KG1 (cell line): ENCODE data around the gene SLC49A3.
"Not testable (repeated sequence)": the region's sequence is repeated elsewhere in the genome, so short reads cannot be mapped to it uniquely, and the experiment has no call there.

Experiments used
- DNase-seq: peaks from one replicate; lab custom pipeline; 2025; lab: John Stamatoyannopoulos, UW

The SLC49A3 gene

DNA sequence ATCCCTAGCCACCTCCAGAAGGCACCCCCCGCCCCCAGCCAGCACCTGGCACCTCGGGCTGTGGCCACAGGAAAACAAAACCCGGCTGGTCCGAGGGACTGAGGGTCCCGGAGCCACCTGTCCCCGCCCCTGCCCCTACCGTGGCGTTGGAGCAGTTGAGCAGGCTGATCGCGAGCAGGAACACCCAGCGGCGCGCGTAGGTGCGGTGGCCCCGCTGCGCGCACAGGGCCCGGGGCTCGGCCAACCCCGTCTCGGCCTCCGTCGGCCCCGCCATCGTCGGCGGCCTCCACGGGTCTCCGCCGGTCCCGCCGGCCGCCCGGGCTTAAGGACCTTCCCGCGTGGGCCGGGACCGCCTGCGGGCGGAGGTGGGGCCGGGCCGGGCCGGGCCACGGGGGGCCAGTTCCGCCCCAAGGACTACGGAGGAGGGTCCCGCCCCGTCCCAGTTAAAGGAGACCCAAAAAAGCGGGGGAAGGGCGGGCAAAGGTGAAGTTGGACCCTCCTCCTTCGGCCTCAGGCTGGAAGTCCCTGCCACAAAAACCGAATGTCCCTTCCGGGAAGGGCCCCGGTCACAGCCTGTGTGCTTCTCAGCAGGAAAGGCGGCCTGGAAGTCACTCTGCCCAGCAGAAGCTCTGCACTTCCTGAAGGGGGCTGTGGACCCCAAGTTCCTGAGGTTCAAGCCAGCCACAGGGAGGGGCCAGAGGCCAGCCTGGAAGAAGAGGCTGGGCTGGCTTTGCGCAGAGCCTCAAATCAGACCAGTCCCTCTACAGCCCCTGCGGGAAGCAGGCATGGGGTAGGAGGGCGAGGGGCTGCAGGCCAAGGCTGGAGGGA, at the start of gene SLC49A3:
TSS of gene SLC49A3 (minus strand) at position 298 of the 828 bp plus-strand sequence. CDS start at position 274, 24 bp downstream.
- no peak for DNase-seq

GRCh38 chr4:736561-736960, 47.6 kb upstream of the SLC49A3 start:
- not testable (repeated sequence) for DNase-seq

GRCh38 chr4:735583-735982, 46.6 kb upstream of the SLC49A3 start:
- DNase-seq = no peak

DNA sequence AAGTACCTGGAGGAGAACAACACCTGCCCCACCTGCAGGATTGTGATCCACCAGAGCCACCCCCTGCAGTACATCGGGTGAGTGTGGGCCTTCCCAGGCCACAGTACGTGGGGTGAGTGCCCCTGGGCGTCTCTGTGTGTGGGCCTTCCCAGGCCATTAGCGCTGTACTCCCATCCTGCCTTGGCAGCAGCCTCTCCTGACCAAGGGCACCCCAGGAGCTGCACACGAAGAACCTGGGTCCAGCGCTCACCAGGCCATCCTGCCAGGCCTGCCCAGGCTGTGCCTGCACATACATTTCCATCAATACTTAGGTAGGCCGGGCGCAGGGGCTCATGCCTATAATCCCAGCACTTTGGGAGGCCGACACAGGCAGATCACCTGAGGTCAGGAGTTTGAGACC, 46.0 kb upstream of the SLC49A3 start:
- no peak for DNase-seq

GRCh38 chr4:734075-734474, 45.1 kb upstream of the SLC49A3 start:
- DNase-seq = no peak

GRCh38 chr4:733631-733980, 44.7 kb upstream of the SLC49A3 start:
- no peak for DNase-seq

DNA sequence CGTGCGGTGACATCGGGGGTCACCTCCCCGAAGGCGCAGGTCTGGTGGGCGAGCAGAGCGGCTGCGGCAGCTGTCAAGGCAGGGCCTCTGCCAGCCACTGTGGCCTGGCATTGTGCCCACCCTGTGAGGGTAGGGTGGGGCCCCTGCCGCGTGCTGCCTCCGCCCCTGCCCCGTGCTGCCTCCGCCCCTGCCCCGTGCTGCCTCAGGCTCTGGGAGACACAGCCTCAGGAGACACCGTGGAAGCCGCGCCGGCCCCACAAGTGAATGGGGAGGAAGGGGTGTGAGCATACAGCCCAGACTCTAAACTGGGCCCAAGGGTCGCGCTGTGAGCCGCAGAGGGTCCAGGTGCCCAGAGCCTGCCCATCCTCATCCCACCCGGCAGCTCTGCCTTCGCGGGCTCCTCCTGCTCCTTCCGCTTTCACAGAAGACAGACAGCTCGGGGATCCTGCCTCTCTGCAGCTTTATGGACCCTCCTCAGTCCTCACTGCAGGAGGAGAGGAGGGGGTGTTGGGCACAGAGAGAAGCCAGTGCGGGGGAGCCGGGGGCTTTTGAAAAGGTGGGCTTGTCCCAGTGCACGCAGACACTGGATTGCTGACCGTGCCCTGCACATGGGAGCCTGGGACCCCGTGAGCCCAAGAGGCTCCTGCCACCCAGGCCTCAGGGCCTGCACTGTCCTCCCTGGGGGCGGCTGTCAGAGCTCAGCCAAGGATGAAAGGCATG, 44.1 kb upstream of the SLC49A3 start:
- no peak for DNase-seq

GRCh38 chr4:732486-732885, 43.5 kb upstream of the SLC49A3 start:
- no peak for DNase-seq

- not testable (repeated sequence) for DNase-seq
These were observed 43.0 kb upstream of the SLC49A3 start for GRCh38 chr4:731954-732353.

DNA sequence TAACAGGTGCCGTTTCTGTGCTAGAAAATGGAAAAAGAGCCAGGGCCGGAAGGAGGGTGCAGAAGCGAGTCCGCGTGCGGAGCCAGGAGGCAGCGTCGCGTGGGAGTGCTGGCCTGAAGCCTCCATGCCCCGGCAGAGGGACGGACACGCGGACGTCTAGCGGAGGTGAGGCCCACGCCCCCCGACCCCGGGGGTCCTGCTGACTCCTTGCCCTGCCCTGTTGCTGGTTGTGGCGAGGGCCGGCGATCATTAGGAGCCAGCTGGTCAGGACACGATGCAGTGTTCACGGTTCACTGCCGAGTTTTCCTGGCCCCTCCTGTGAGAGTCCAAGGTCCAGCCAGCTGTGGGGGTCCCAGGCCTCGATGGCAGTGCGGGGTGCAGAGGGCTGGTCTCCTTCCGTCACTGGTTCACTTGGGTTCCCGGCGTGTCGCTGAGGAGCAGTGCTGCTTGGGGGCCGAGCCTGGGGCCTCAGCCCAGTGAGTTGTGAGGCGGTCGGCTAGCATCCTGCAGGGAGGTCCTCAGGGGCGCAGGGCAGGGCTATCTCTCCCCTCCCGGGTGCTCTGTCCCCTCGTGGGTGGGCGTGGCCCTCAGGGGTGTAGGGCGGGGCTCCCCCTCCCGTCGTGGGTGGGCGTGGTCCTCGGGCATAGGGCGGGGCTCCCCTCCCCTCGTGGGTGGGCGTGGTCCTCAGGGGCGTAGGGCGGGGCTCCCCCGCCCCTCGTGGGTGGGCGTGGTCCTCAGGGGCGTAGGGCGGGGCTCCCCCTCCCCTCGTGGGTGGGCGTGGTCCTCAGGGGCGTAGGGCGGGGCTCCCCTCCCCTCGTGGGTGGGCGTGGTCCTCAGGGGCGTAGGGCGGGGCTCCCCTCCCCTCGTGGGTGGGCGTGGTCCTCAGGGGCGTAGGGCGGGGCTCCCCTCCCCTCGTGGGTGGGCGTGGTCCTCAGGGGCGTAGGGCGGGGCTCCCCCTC, 42.3 kb upstream of the SLC49A3 start:
- not testable (repeated sequence) for DNase-seq

DNA sequence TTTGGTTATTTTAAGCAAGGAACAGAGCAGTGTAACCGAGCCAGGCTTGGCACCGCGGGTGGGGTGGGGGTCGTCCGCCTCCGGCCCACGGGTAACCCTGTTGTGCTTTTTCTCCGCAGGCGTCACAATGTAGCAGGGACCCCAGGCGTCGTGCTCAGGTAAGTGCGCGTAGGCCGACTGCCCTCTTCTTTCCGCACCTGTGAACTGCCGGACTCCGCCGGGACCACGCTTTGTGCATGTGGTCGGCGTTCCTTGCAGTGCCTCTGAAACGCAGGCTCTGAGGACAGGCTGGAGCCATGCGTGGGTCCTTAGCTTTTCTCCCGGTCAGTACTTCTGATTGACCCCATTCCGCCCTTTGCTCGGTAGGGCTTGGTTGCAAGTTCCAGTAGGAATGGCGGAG, 41.6 kb upstream of the SLC49A3 start:
- DNase-seq = no peak

DNA sequence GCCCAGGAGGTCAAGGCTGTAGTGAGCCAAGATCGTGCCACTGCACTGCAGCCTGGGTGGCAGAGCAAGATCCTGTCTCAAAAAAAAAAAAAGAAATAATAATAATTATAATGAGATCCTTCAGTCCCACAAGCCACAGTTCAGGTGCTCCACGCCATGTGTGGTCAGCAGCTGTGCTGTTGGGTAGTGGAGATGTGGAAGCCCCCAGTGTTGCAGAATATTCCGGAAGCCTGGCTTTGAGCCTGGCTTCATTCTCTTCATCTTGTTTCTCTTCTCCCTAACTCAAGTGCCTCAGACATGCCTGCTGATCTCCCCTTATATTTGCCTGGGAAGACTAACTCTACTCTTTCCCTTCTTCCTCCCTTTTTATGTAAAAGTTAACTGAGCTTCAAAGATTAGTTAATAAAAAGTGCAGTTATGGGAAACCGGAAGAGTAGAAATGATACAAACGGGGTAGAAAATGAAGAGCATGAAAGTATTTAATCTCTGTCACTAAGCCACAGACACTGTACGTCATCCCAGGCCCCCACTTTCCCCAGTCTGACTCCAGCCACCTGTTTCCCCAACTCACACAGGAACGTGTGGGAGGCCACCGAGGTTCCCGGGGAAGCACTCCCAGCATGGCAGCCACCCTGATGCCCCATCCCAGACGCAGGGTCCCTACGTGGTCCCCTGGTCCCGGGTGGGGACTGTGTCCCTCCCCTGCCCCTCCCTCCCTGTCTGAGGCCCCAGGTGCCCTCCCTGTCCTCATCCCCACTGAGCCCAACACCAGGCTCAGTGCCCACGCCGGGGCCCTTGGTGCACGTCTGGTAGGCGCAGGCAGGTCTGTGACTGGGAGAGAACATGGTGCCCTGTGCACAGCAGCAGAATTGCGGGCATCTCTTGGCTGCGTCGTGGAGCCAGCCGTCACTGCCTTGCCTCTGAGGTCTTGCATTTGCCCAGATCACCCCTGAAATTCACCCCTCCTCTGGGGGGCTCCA, 40.7 kb upstream of the SLC49A3 start:
- no peak for DNase-seq

DNA sequence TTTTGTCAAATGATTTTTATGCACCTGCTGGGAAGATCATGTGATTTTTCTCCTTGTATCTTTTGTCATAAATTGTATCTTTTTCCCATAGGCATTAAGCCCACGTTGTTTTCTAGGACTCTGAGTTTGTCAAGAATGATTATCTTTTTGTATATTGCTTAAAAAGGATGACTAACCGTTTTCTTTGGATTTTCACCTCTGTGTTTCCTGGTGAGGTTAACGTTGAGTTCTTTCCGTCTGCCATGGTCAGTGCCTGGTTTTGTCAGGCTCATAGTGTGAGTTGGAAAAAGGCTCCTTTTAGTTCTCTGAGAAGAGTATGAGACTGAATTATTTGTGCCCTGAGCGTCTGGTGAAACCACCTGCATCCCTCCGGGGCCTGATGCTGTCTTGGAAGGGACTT, 38.6 kb upstream of the SLC49A3 start:
- DNase-seq = no peak

GRCh38 chr4:726838-727237, 37.9 kb upstream of the SLC49A3 start:
- no peak for DNase-seq

DNA sequence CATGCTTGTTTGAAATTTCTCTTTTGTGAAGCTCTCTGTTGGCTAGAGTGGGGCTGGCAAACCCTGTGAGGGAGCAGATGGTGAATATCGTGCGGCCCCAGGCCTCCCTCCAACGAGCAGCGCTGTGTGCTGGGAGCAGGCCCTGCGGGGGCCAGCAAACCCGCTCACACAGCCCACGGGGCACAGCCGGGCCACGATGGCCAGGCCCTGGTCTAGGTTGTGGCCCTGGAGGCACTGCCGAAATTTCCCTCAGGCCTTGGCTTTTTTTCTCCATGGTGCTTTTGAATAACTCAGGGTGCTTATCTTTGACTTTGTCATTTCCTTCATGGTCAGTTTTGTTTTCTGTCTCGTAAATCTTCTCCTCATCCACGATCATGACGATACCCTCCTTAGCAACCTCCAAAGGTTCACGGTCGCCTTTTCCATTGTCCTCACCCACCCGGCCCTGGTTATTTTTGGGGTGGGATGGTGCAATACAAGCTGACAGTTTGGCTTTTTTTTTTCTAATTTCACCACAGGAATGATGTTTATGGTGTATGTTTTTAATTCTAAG, 37.4 kb upstream of the SLC49A3 start:
- DNase-seq = no peak

- no peak for DNase-seq
These were observed 36.7 kb upstream of the SLC49A3 start for GRCh38 chr4:725391-726234.

DNA sequence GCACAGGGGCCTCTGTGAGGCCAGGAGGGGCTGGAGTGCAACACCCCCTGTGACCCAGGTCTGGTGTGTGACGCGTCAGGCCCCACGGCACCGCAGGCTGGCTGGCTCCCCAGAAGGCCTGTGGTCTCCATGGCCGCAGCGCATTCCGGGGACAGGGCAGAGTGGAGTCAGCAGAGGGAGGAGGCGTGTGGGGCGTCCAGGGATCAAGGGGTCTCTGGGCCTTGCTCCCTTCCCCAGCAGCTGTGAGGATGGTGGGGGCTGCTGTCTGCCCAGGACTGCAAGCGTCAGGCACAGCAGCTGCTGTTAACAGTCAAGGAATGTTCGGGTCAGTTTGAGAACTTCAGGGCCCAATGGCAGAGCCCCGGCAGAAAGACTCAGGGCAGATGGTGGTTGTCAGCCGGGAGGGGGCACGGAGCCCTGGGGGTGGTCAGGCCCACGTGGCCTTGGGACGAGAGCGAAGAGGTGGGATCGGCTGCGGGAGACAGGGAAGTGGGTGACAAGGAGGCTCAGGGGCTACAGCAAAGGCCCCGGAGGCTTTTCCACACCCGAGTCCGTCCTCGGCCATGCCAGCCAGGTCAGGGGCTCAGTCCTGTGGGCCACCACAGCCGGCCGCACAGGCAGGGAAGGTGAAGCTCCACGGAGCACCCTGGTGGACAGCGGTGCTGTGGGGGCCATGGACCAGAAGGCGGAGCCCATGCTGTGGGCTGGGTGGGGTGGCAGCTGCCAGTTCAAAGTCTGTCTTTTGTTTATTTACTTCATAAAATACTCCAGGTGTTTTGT, 35.0 kb upstream of the SLC49A3 start:
- DNase-seq = no peak

DNA sequence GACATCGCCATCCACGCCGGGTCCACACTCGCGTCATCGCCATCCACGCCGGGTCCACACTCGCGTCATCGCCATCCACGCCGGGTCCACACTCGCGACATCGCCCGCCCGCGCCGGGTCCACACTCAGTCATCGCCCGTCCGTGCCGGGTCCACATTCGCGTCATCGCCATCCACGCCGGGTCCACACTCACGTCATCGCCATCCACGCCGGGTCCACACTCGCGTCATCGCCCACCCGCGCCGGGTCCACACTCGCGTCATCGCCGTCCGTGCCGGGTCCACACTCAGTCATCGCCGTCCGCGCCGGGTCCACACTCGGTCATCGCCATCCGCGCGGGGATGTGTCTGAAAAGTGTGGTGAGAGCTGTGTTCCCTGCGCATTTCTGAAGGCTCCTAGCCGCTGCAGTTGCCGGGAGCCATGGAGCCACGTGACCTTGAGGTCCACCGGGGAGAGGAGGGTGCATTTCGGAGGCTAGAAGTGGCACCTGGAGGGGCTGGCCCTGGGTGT, 34.0 kb upstream of the SLC49A3 start:
- DNase-seq = no peak
